LNCAP (cell line): ENCODE data around the gene DMD.

ENCODE experiments used
- TF ChIP-seq, protein P1 (sequence below): fragments of 450-650 bp; IDR thresholded peaks from 2 replicates; pipeline ENCODE4 v1.5.1; 2017; ENCODE audit warnings: mild to moderate bottlenecking

The DMD gene

DNA sequence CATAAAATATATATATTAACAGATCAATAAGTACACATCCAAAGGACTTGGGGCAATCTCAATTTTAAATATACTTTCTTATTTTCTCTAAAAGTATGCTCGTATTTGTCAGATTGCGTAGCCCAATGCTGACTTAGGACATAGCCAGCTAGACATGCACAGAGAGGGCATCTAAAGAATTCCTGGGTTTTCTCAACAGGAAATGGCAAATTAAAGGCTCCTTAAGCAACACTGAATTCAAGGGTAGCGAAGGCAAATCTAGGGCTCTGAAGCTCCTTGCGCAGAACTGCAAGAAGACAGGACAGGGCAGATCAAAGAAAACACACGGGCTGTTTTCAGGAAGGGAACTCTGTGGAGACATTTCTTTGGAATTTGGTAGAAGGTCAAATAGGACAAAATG lies 2044.9 kb downstream of the DMD start:
- TF ChIP-seq, protein P1, sequence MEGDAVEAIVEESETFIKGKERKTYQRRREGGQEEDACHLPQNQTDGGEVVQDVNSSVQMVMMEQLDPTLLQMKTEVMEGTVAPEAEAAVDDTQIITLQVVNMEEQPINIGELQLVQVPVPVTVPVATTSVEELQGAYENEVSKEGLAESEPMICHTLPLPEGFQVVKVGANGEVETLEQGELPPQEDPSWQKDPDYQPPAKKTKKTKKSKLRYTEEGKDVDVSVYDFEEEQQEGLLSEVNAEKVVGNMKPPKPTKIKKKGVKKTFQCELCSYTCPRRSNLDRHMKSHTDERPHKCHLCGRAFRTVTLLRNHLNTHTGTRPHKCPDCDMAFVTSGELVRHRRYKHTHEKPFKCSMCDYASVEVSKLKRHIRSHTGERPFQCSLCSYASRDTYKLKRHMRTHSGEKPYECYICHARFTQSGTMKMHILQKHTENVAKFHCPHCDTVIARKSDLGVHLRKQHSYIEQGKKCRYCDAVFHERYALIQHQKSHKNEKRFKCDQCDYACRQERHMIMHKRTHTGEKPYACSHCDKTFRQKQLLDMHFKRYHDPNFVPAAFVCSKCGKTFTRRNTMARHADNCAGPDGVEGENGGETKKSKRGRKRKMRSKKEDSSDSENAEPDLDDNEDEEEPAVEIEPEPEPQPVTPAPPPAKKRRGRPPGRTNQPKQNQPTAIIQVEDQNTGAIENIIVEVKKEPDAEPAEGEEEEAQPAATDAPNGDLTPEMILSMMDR: no peak

DNA sequence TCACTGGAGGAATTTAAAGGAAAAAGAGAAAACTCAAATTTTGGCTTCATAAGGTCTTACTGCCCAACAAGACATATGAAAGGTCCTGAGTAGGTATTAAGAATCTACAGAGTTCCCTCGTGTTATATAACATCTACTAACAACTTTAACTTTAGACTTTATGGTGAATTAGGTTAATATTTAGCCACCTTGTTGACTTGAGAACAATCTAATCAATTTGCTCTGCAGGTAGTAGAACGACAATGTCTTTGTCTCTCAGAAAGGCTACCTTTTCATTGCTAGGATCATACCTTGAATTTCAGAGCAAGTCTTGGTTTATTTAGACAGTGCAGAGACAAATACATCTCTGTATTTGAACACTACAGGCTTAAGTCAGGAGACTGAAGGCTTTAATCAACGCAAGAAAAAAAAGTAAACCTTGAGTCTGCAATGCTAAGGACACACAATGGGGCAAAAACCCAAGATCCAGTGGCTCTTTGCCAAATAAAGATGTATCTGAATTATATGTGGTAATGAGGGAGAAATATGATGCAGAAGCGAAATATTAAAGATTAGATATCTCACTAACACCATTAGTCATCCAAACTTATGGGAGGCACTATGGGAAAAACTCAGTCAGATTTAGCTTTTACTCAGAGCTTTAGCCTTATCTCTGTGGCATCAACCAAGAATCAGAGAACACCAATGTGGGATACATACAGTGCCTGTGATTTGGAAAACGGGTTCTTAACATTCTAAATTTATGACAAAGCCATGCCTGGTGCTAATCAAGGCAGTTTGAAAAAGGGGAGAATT lies 2045.9 kb downstream of the DMD start:
- TF ChIP-seq, protein P1: no peak

DNA sequence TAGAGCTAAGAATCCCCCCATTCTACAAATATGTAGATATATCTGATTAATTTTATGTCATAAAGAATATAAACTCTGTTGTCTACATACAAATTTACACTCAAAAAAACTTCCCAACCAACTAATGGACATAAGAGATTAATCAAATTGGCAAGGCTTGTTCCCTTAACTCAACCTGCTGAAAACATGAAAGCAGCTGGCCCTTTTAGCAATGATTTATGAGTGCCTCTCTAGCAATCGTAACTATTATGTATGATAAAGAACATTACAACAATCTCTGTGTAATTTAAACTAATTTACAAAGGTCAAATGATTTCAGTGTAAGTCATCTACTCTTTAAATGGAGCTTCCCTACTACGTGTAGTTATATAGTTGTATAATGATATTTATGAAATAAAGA lies 2056.4 kb downstream of the DMD start:
- TF ChIP-seq, protein P1: no peak

DNA sequence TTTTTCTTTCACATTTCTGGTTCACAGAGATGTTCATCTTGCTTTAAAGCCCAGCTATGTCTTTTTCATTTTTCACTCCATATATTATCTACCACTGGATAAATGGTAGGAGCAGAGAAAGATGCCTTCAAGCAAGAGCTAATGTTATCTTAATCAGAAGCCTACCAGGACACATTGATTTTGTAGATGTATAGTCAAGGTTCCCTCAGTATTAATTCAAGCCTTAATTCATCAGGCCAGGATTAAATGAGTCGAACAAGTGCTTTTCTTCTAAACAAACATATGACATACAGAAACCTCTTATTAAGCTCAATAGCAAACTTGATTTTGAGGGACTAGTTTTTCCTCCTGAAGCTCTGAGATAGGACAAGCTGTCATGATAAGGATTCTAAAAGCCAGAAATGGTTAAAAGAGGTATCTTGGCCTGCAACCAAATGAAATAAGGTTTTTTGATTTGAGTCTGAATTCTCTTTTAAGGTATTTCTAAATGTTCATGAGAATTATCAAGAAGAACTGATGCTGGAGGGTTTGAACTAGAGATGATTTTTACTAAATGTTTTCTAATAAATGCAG lies 2057.8 kb downstream of the DMD start:
- TF ChIP-seq, protein P1: no peak

DNA sequence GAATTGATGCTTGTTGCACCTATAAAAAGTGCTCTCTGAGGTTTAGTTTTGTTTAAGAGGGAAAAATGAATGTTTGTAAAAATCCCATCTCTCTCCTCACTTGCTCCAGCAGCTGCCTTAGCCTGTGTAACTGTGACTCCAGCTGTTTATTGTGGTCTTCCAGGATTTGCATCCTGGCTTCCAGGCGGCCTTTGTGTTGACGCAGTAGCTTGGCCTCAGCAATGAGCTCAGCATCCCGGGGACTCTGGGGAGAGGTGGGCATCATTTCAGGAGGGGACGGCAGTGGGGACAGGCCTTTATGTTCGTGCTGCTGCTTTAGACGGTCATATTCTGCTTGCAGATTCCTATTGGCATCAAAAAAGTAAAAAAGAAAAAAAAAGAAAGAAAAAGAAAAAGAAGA lies 2064.2 kb downstream of the DMD start:
- TF ChIP-seq, protein P1: no peak

DNA sequence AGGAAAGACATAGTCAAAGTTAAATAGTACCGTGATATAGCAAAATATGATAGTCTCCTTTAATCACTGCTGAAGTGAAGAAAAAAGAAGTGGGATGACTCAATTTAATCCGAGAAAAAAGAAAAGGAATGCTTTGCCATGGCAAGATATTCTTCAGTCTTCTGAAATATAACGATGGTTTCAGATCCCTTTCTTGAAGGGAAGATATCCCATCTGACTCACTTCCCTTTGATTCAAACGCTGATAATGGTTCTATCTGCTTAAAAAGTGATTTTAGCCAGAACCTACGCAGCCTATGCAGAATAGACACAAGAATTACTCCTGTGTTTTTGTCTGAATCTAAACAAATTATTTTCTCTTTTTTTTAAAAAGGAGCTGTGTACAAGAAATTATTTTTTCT lies 2071.4 kb downstream of the DMD start:
- TF ChIP-seq, protein P1: no peak

DNA sequence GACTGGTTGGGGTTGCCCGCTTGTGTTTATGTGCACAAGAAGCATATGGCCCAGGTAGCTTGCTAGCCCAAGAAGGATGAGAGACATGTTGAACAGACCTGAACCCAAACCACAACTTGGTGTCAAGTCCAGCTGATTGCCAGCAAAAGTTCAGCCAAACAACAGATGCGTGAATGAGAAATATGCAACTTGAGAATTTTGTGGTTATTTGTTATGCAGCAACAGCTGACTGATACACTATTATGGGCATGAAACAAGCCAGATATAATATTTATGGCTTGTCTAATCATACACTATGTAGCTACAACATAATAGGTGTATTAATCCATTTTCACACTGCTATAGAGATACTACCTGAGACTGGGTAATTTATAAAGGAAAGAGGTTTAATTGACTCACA lies 2073.2 kb downstream of the DMD start:
- TF ChIP-seq, protein P1: no peak
